IMR-90 (cell line): ENCODE data around the gene LENEP. TPM values are rescaled to one million over a fixed set of nuclear protein-coding genes. Genes with fewer than 3 reads are reported as not detected.

Experiments used
- ATAC-seq: fragments of 200-7000 bp; cut with Tn5 transposase; 2 replicates; pipeline ENCODE4 v1.9.1; 2020; ENCODE audit warnings: low read depth, mild to moderate bottlenecking, moderate library complexity
- BruUV-seq: library from RNA; stranded (reverse); fragments of 400-500 nt; replicated peaks from 2 replicates; lab custom pipeline; 2021; lab: Mats Ljungman, UMichigan
- CTCF ChIA-PET: fragments of 300-600 bp; formaldehyde crosslinking; extraction: SDS; loops from one replicate; lab custom pipeline; 2021; ENCODE audit warnings: antibody characterized with exemption; lab: Yijun Ruan, JAX
- POLR2A ChIA-PET: fragments of 300-600 bp; sonication (Branson Sonifier 250); formaldehyde crosslinking; loops from one replicate; lab custom pipeline; 2022; ENCODE audit warnings: antibody characterized with exemption; ENCODE audit not compliant: unreplicated experiment; lab: Charles Lee
- DNase-seq: peaks from one replicate; pipeline ENCODE4 v3.0.0; 2013
- H2AFZ ChIP-seq: replicated peaks from 2 replicates; pipeline ENCODE3; 2013; ENCODE audit warnings: low read length, mild to moderate bottlenecking; ENCODE audit not compliant: poor library complexity
- H2AK5ac ChIP-seq: 2 replicates; pipeline ENCODE4 v1.6.1; 2013; ENCODE audit warnings: low read depth, low read length, inconsistent platforms
- H2AK9ac ChIP-seq: replicated peaks from 2 replicates; pipeline ENCODE3; 2013; ENCODE audit warnings: mild to moderate bottlenecking, low read depth, low read length, moderate library complexity; ENCODE audit not compliant: poor library complexity
- H2BK120ac ChIP-seq: 2 replicates; pipeline ENCODE4 v1.6.1; 2013; ENCODE audit warnings: low read depth, low read length, inconsistent platforms
- H2BK15ac ChIP-seq: 3 replicates; pipeline ENCODE4 v1.6.1; 2013; ENCODE audit warnings: low read depth, low read length, inconsistent platforms
- H2BK20ac ChIP-seq: 2 replicates; pipeline ENCODE4 v1.6.1; 2013; ENCODE audit warnings: low read depth, mild to moderate bottlenecking, inconsistent platforms, low read length, moderate library complexity
- H2BK5ac ChIP-seq: 2 replicates; pipeline ENCODE4 v1.6.1; 2013; ENCODE audit warnings: mild to moderate bottlenecking, low read depth, low read length, inconsistent platforms; ENCODE audit not compliant: poor library complexity, severe bottlenecking
- H3K14ac ChIP-seq: replicated peaks from 2 replicates; pipeline ENCODE4 v1.6.1; 2013; ENCODE audit warnings: low read depth, low read length, inconsistent platforms
- H3K18ac ChIP-seq: 2 replicates; pipeline ENCODE4 v1.6.1; 2013; ENCODE audit warnings: low read depth, low read length, control low read depth
- H3K23ac ChIP-seq: 2 replicates; pipeline ENCODE4 v1.6.1; 2013; ENCODE audit warnings: low read depth, low read length, inconsistent platforms
- H3K27ac ChIP-seq: 2 replicates; pipeline ENCODE4 v1.5.1; 2013; ENCODE audit warnings: mild to moderate bottlenecking, control low read depth, low read length; ENCODE audit not compliant: insufficient read depth
- H3K27me3 ChIP-seq: 2 replicates; pipeline ENCODE4 v1.6.1; 2013; ENCODE audit warnings: low read length; ENCODE audit not compliant: control insufficient read depth, insufficient read depth
- H3K36me3 ChIP-seq: 2 replicates; pipeline ENCODE4 v1.6.1; 2013; ENCODE audit warnings: low read length, mixed read lengths; ENCODE audit not compliant: control insufficient read depth, insufficient read depth
- H3K4ac ChIP-seq: 2 replicates; pipeline ENCODE4 v1.6.1; 2013; ENCODE audit warnings: low read depth, low read length, inconsistent platforms
- H3K4me1 ChIP-seq: 2 replicates; pipeline ENCODE4 v1.6.1; 2013; ENCODE audit warnings: low read length, mixed read lengths; ENCODE audit not compliant: control insufficient read depth, insufficient read depth
- H3K4me2 ChIP-seq: 2 replicates; pipeline ENCODE4 v1.6.1; 2013; ENCODE audit warnings: low read depth, mild to moderate bottlenecking, control low read depth, low read length, moderate library complexity
- H3K4me3 ChIP-seq: 2 replicates; pipeline ENCODE4 v1.5.1; 2013; ENCODE audit warnings: low read depth, mild to moderate bottlenecking, control low read depth, low read length, moderate library complexity; ENCODE audit not compliant: insufficient read depth
- H3K56ac ChIP-seq: 2 replicates; pipeline ENCODE4 v1.6.1; 2013; ENCODE audit warnings: low read length, inconsistent platforms; ENCODE audit not compliant: insufficient read depth; ENCODE audit errors: extremely low read depth
- H3K79me1 ChIP-seq, 2 experiments: 2 replicates each; pipeline ENCODE4 v1.6.1; 2013; ENCODE audit warnings: low read length in 2 of 2, inconsistent platforms in 1 of 2, low read depth in 1 of 2
- H3K9ac ChIP-seq: 2 replicates; pipeline ENCODE4 v1.6.1; 2013; ENCODE audit warnings: low read depth, low read length, control low read depth
- H3K9me1 ChIP-seq: 2 replicates; pipeline ENCODE4 v1.6.1; 2013; ENCODE audit warnings: low read length, inconsistent platforms; ENCODE audit not compliant: insufficient read depth
- H3K9me3 ChIP-seq: 2 replicates; pipeline ENCODE4 v1.6.1; 2013; ENCODE audit warnings: low read length; ENCODE audit not compliant: control insufficient read depth, insufficient read depth
- H4K20me1 ChIP-seq: 2 replicates; pipeline ENCODE4 v1.6.1; 2013; ENCODE audit warnings: low read length, inconsistent platforms; ENCODE audit not compliant: insufficient read depth
- H4K5ac ChIP-seq: 2 replicates; pipeline ENCODE4 v1.6.1; 2013; ENCODE audit warnings: mild to moderate bottlenecking, low read depth, low read length, control low read depth
- H4K8ac ChIP-seq, 2 experiments: 2 replicates each; pipeline ENCODE4 v1.6.1; 2013; ENCODE audit warnings: low read depth in 2 of 2, low read length in 2 of 2, control low read depth in 1 of 2, inconsistent platforms in 1 of 2
- H4K91ac ChIP-seq: 2 replicates; pipeline ENCODE4 v1.6.1; 2013; ENCODE audit warnings: low read depth, low read length, inconsistent platforms; ENCODE audit not compliant: insufficient read depth
- BHLHE40 ChIP-seq: fragments of 150-350 bp; IDR thresholded peaks from 2 replicates; pipeline ENCODE4 v1.6.1; 2016; ENCODE audit warnings: mild to moderate bottlenecking, low read depth, low read length
- CEBPB ChIP-seq: IDR thresholded peaks from 2 replicates; pipeline ENCODE4 v1.6.1; 2012; ENCODE audit warnings: low read depth, low read length, improper control_type of control experiment
- CTCF ChIP-seq: conservative IDR thresholded peaks from 2 replicates; pipeline ENCODE4 v1.5.1; 2012; ENCODE audit warnings: mild to moderate bottlenecking, low read depth, low read length, improper control_type of control experiment
- MAFK ChIP-seq: IDR thresholded peaks from 2 replicates; pipeline ENCODE4 v1.6.1; 2012; ENCODE audit warnings: low read depth, low read length, improper control_type of control experiment
- MAZ ChIP-seq: IDR thresholded peaks from 2 replicates; pipeline ENCODE4 v1.6.1; 2012; ENCODE audit warnings: low read depth, mild to moderate bottlenecking, low read length, improper control_type of control experiment, moderate library complexity, borderline replicate concordance
- MXI1 ChIP-seq: IDR thresholded peaks from 2 replicates; pipeline ENCODE4 v1.6.1; 2012; ENCODE audit warnings: low read depth, mild to moderate bottlenecking, low read length, moderate library complexity, borderline replicate concordance
- NFE2L2 ChIP-seq: fragments of 150-350 bp; IDR thresholded peaks from 2 replicates; pipeline ENCODE4 v1.6.1; 2016; ENCODE audit warnings: low read depth, mild to moderate bottlenecking, low read length
- POLR2A ChIP-seq: IDR thresholded peaks from 2 replicates; pipeline ENCODE4 v1.6.1; 2012; ENCODE audit warnings: mild to moderate bottlenecking, low read depth, low read length
- RAD21 ChIP-seq: IDR thresholded peaks from 2 replicates; pipeline ENCODE4 v1.6.1; 2012; ENCODE audit warnings: low read length, improper control_type of control experiment
- RCOR1 ChIP-seq: IDR thresholded peaks from 2 replicates; pipeline ENCODE4 v1.6.1; 2012; ENCODE audit warnings: mild to moderate bottlenecking, low read length, improper control_type of control experiment; ENCODE audit not compliant: insufficient replicate concordance
- RFX5 ChIP-seq: IDR thresholded peaks from 2 replicates; pipeline ENCODE4 v1.8.0; 2012; ENCODE audit warnings: low read depth, mild to moderate bottlenecking, low read length, moderate library complexity
- SMC3 ChIP-seq: fragments of 150-350 bp; IDR thresholded peaks from 2 replicates; pipeline ENCODE4 v1.6.1; 2016; ENCODE audit warnings: low read depth, mild to moderate bottlenecking, antibody characterized with exemption, low read length, moderate library complexity
- USF2 ChIP-seq: fragments of 150-350 bp; IDR thresholded peaks from 2 replicates; pipeline ENCODE4 v1.6.1; 2017; ENCODE audit warnings: mild to moderate bottlenecking, antibody characterized with exemption, low read length, low read depth
- WGBS, 2 experiments: methylation state at CpG; one replicate each; pipeline versions ENCODE4 v1.1.5 to v1.1.7; 2013; ENCODE audit warnings: missing lambda C conversion rate in 2 of 2; ENCODE audit not compliant: insufficient read length in 1 of 2; ENCODE audit errors: extremely low coverage in 2 of 2; 5-methylcytosine and 5-hydroxymethylcytosine counted together
- dilution Hi-C: fragments of 300-500 bp; cut with HindIII; formaldehyde crosslinking; loops from one replicate; pipeline ENCODE4 v1.14.3; 2018; ENCODE audit warnings: low sequenced_read_pairs; ENCODE audit not compliant: unreplicated experiment
- in situ Hi-C: fragments of 300-500 bp; cut with MboI; formaldehyde crosslinking; loops from 3 replicates; pipeline ENCODE4 v1.14.3; 2019; ENCODE audit warnings: low sequenced_read_pairs, inconsistent platforms, mixed read lengths
- intact Hi-C: fragments of 100-400 bp; cut with micrococcal nuclease; formaldehyde crosslinking; loops from 2 replicates; pipeline ENCODE4 v1.10.0; 2022
- polyA plus RNA-seq, 3 experiments: library from polyadenylated mRNA; depleted of rRNA; stranded (reverse); fragments of >200 nt; gene quantifications; 2 replicates each; pipeline ENCODE4 v1.2.3, GENCODE V29; 2012; ENCODE audit warnings: low replicate concordance in 1 of 3
- total RNA-seq: library from RNA; depleted of rRNA; stranded (reverse); fragments of >200 nt; gene quantifications from 2 replicates; pipeline ENCODE4 v1.2.3, GENCODE V29; 2012

Gene LENEP
- total and polyA plus RNA-seq, 2 of the 4 experiments (the other 2 are of a cell fraction), result not detected

- TF ChIP-seq RAD21 (no peak), NFE2L2 (no peak), MXI1 (no peak), MAZ (no peak), USF2 (no peak), POLR2A (no peak), CEBPB (no peak), BHLHE40 (no peak), RFX5 (no peak), CTCF (no peak), SMC3 (no peak), RCOR1 (no peak), MAFK (no peak)
- Histone ChIP-seq H4K91ac (no peak overlapping the region), H3K36me3 (no peaks in the 10 kb centered on the region), H4K5ac (no peak overlapping the region), H3K4me1 (peaks cover 1% of the 10 kb centered on the region; the same call in 1 of the 2 replicates), H4K8ac (no peak overlapping the region), H3K56ac (no peak overlapping the region), H2BK120ac (no peak overlapping the region), H3K23ac (no peak overlapping the region; the same call in 1 of the 2 replicates), H3K4ac (no peak overlapping the region), H3K9me1 (peaks cover 6% of the 10 kb centered on the region; the same call in 1 of the 2 replicates), H3K79me1 (no peaks in the 10 kb centered on the region), H2AFZ (no peak overlapping the region), H2AK5ac (no peak overlapping the region), H3K9me3 (no peaks in the 10 kb centered on the region), H3K4me3 (no peak overlapping the region), H3K4me2 (no peak overlapping the region), H3K27me3 (peaks cover 44% of the 10 kb centered on the region), H4K20me1 (no peaks in the 10 kb centered on the region), H3K14ac (no peak overlapping the region), H2BK15ac (no peak overlapping the region), H3K9ac (no peak overlapping the region), H3K18ac (no peak overlapping the region), H2AK9ac (no peak overlapping the region), H2BK20ac (no peak overlapping the region), H2BK5ac (no peak overlapping the region), H3K27ac (no peak overlapping the region)
- BruUV-seq, result no TSS peak
- WGBS, 2 experiments, result 98% methylated on average over 5 of the region's 6 CpGs; no CpG with 5 or more reads in 1 of the 2 experiments
- dilution Hi-C loops, result no loop called here
- DNase-seq (no peak), ATAC-seq (no peak)
- intact Hi-C loops, result no loop called here
- ChIA-PET CTCF (interaction anchor here (1.4 to 1.8 kb wide), 2 partner anchors 13 to 24 kb away, joined by 3 to 4 read pairs; partner anchors contain the start of gene ADAM15), POLR2A (no interaction called here)
- in situ Hi-C loops, result no loop called here
Measured at GRCh38 chr1:155037851-155038441, 44.6 kb downstream of the LENEP start.
